ENCODE data around the gene IQSEC1. TPM values are rescaled to one million over a fixed set of nuclear protein-coding genes. Genes with fewer than 3 reads are reported as not detected.

Gene IQSEC1
- total RNA-seq, 1 donor from 2014 or later: 32.6 TPM

- no peak for DNase-seq (ENCODE audit: low read depth in 2 of 2)
Measured at GRCh38 chr3:12970684-12971083, 102.5 kb downstream of the IQSEC1 start.

- no peak for DNase-seq (ENCODE audit: low read depth in 2 of 2)
Measured at GRCh38 chr3:12969486-12969885, 103.7 kb downstream of the IQSEC1 start.

GRCh38 chr3:12968541-12968940 lies 104.7 kb downstream of the IQSEC1 start:
- no peak for DNase-seq (ENCODE audit: low read depth in 2 of 2)

- DNase-seq (ENCODE audit: low read depth in 2 of 2): peak; percentile 70 to 90
Measured at GRCh38 chr3:12967606-12968351, 105.5 kb downstream of the IQSEC1 start.

- DNase-seq (ENCODE audit: low read depth in 2 of 2): no peak
Measured at GRCh38 chr3:12966847-12967605, 106.2 kb downstream of the IQSEC1 start.

- DNase-seq (ENCODE audit: low read depth in 2 of 2): no peak
Measured at GRCh38 chr3:12965999-12966846, 107.0 kb downstream of the IQSEC1 start.

- no peak for DNase-seq (ENCODE audit: low read depth in 2 of 2)
Measured at GRCh38 chr3:12964711-12965612, 108.3 kb downstream of the IQSEC1 start.

GRCh38 chr3:12963922-12964701 lies 109.1 kb downstream of the IQSEC1 start:
- DNase-seq (ENCODE audit: low read depth in 2 of 2): peak; percentile 74 to 84

- no peak for DNase-seq (ENCODE audit: low read depth in 2 of 2)
Measured at GRCh38 chr3:12963231-12963896, 109.9 kb downstream of the IQSEC1 start.

GRCh38 chr3:12962292-12962691 lies 110.9 kb downstream of the IQSEC1 start:
- DNase-seq (ENCODE audit: low read depth in 2 of 2): no peak

GRCh38 chr3:12961697-12962036 lies 111.6 kb downstream of the IQSEC1 start:
- DNase-seq (ENCODE audit: low read depth in 2 of 2): no peak

- DNase-seq (ENCODE audit: low read depth in 2 of 2): no peak
Measured at GRCh38 chr3:12961007-12961696, 112.1 kb downstream of the IQSEC1 start.

- DNase-seq (ENCODE audit: low read depth in 2 of 2): no peak
Measured at GRCh38 chr3:12960497-12960896, 112.7 kb downstream of the IQSEC1 start.

- peak; percentile 48 to 51 for DNase-seq (ENCODE audit: low read depth in 2 of 2)
Measured at GRCh38 chr3:12959838-12960378, 113.3 kb downstream of the IQSEC1 start.

- no peak for DNase-seq (ENCODE audit: low read depth in 2 of 2)
Measured at GRCh38 chr3:12959410-12959809, 113.8 kb downstream of the IQSEC1 start.

- no peak for DNase-seq (ENCODE audit: low read depth in 2 of 2)
Measured at GRCh38 chr3:12957824-12958792, 115.1 kb downstream of the IQSEC1 start.

GRCh38 chr3:12957339-12957738 lies 115.9 kb downstream of the IQSEC1 start:
- DNase-seq (ENCODE audit: low read depth in 2 of 2): no peak

- no peak for DNase-seq (ENCODE audit: low read depth in 2 of 2)
Measured at GRCh38 chr3:12956316-12956660, 116.9 kb downstream of the IQSEC1 start.

Data from dermis microvascular lymphatic vessel endothelial cell (primary cell).